Measurements from ENCODE around the gene DOCK11.
A peak's percentile ranks its signal among the peaks of the same experiment; 100 is the strongest.

DOCK11 gene

GRCh38 chrX:118630848-118631247 is 135.2 kb downstream of the DOCK11 start:
- no peak for DNase-seq (ENCODE audit: low spot score)

- DNase-seq (ENCODE audit: low spot score), result no peak
Measured at GRCh38 chrX:118631586-118631985, 136.0 kb downstream of the DOCK11 start.

GRCh38 chrX:118632862-118633261 is 137.2 kb downstream of the DOCK11 start:
- no peak for DNase-seq (ENCODE audit: low spot score)

GRCh38 chrX:118633530-118633929 is 137.9 kb downstream of the DOCK11 start:
- no peak for DNase-seq (ENCODE audit: low spot score)

- DNase-seq (ENCODE audit: low spot score), result no peak
Measured at GRCh38 chrX:118634336-118634735, 138.7 kb downstream of the DOCK11 start.

GRCh38 chrX:118637997-118638396 is 142.4 kb downstream of the DOCK11 start:
- DNase-seq (ENCODE audit: low spot score), result peak; percentile 6

- peak; percentile 57 for DNase-seq (ENCODE audit: low spot score)
Measured at GRCh38 chrX:118644378-118644777, 148.8 kb downstream of the DOCK11 start.

GRCh38 chrX:118652717-118653116 is 157.1 kb downstream of the DOCK11 start:
- no peak for DNase-seq (ENCODE audit: low spot score)

GRCh38 chrX:118654331-118654730 is 158.7 kb downstream of the DOCK11 start:
- DNase-seq (ENCODE audit: low spot score), result no peak

GRCh38 chrX:118655561-118656246 is 160.1 kb downstream of the DOCK11 start:
- no peak for DNase-seq (ENCODE audit: low spot score)

GRCh38 chrX:118657413-118657812 is 161.8 kb downstream of the DOCK11 start:
- DNase-seq (ENCODE audit: low spot score), result no peak

- no peak for DNase-seq (ENCODE audit: low spot score)
Measured at GRCh38 chrX:118660085-118660484, 164.5 kb downstream of the DOCK11 start.

GRCh38 chrX:118665204-118665603 is 169.6 kb downstream of the DOCK11 start:
- no peak for DNase-seq (ENCODE audit: low spot score)

GRCh38 chrX:118666521-118666920 is 170.9 kb downstream of the DOCK11 start:
- no peak for DNase-seq (ENCODE audit: low spot score)

GRCh38 chrX:118669435-118669834 is 173.8 kb downstream of the DOCK11 start:
- no peak for DNase-seq (ENCODE audit: low spot score)

- DNase-seq (ENCODE audit: low spot score), result no peak
Measured at GRCh38 chrX:118675326-118675965, 179.8 kb downstream of the DOCK11 start.

- DNase-seq (ENCODE audit: low spot score), result no peak
Measured at GRCh38 chrX:118675966-118676349, 180.3 kb downstream of the DOCK11 start.

GRCh38 chrX:118677318-118677717 is 181.7 kb downstream of the DOCK11 start:
- no peak for DNase-seq (ENCODE audit: low spot score)

- DNase-seq (ENCODE audit: low spot score), result no peak
Measured at GRCh38 chrX:118679290-118679689, 183.7 kb downstream of the DOCK11 start.

GRCh38 chrX:118682258-118683014 is 186.8 kb downstream of the DOCK11 start:
- DNase-seq (ENCODE audit: low spot score), result no peak

- no peak for DNase-seq (ENCODE audit: low spot score)
Measured at GRCh38 chrX:118685393-118685792, 189.8 kb downstream of the DOCK11 start.

- DNase-seq (ENCODE audit: low spot score), result no peak
Measured at GRCh38 chrX:118688935-118689334, 193.3 kb downstream of the DOCK11 start.

GRCh38 chrX:118693843-118694242 is 198.2 kb downstream of the DOCK11 start:
- DNase-seq (ENCODE audit: low spot score), result peak; percentile 52

Measured in kidney capillary endothelial cell (primary cell).